AG04449 (cell line): Measurements from ENCODE around the gene BUB1.
"Not testable (repeated sequence)": the region's sequence is repeated elsewhere in the genome, so short reads cannot be mapped to it uniquely, and the experiment has no call there.

ENCODE experiments used
- CTCF ChIA-PET: fragments of 350-600 bp; formaldehyde crosslinking; extraction: SDS; loops from one replicate; lab custom pipeline; 2021; ENCODE audit warnings: antibody characterized with exemption; lab: Yijun Ruan, JAX
- POLR2A ChIA-PET: fragments of 400-600, 350-600 bp; formaldehyde crosslinking; extraction: SDS; loops from one replicate; lab custom pipeline; 2020; ENCODE audit warnings: antibody characterized with exemption, inconsistent platforms; lab: Yijun Ruan, JAX
- DNase-seq: peaks from one replicate; pipeline ENCODE4 v3.0.0-alpha.2; 2010; ENCODE audit warnings: low read depth, low spot score
- H3K4me3 ChIP-seq: 2 replicates; pipeline ENCODE4 v1.5.1; 2011; ENCODE audit warnings: low read depth, mild to moderate bottlenecking, control low read depth, low read length
- CTCF ChIP-seq: IDR thresholded peaks from one replicate; pipeline ENCODE4 v1.5.1; 2011; ENCODE audit warnings: mild to moderate bottlenecking, moderate library complexity, low read length, control low read depth, inconsistent platforms; ENCODE audit not compliant: insufficient read depth; ENCODE audit errors: missing control alignments

Gene BUB1

GRCh38 chr2:110712737-110713136 is 34.9 kb upstream of the BUB1 start:
- ChIA-PET POLR2A (no interaction called here), CTCF (interaction anchor here (1.0 kb wide), 1 partner anchor 47 kb away, joined by 3 read pairs; no protein-coding TSS in a partner anchor)
- no peak for TF ChIP-seq CTCF
- no peak overlapping the region for H3K4me3 ChIP-seq
- no peak for DNase-seq

- H3K4me3 ChIP-seq: no peak overlapping the region
- DNase-seq: no peak
- ChIA-PET CTCF (no interaction called here), POLR2A (no interaction called here)
- no peak for TF ChIP-seq CTCF
Measured at GRCh38 chr2:110708455-110708854, 30.6 kb upstream of the BUB1 start.

GRCh38 chr2:110707386-110707965 is 29.6 kb upstream of the BUB1 start:
- ChIA-PET POLR2A (no interaction called here), CTCF (no interaction called here)
- no peak for DNase-seq
- H3K4me3 ChIP-seq: no peak overlapping the region
- TF ChIP-seq CTCF: no peak

GRCh38 chr2:110702514-110703380 is 24.9 kb upstream of the BUB1 start:
- CTCF ChIA-PET: no interaction called here
- POLR2A ChIA-PET: no interaction called here
- TF ChIP-seq CTCF: no peak
- no peak for DNase-seq
- no peak overlapping the region for H3K4me3 ChIP-seq

GRCh38 chr2:110698253-110698652 is 20.4 kb upstream of the BUB1 start:
- CTCF ChIA-PET, H3K4me3 ChIP-seq, POLR2A ChIA-PET, DNase-seq: not testable (repeated sequence)

- POLR2A ChIA-PET, CTCF ChIA-PET, H3K4me3 ChIP-seq, DNase-seq: not testable (repeated sequence)
Measured at GRCh38 chr2:110695146-110695898, 17.5 kb upstream of the BUB1 start.

- no peak for TF ChIP-seq CTCF
- CTCF ChIA-PET: no interaction called here
- no peak for DNase-seq
- POLR2A ChIA-PET: no interaction called here
- no peak overlapping the region for H3K4me3 ChIP-seq
Measured at GRCh38 chr2:110691612-110692258, 13.9 kb upstream of the BUB1 start.
